IgD-negative memory B cell (primary cell): Measurements from ENCODE around the gene COL9A3. TPM values are rescaled to one million over a fixed set of nuclear protein-coding genes. Genes with fewer than 3 reads are reported as not detected.

Experiments used
- H3K27ac Mint-ChIP-seq, 3 donors: one replicate each; pipeline ENCODE4 v1.8.0; 2020 to 2022; ENCODE audit warnings: mild to moderate bottlenecking in 3 of 3, mixed read lengths in 3 of 3, moderate library complexity in 1 of 3
- H3K27me3 Mint-ChIP-seq: one replicate; pipeline ENCODE4 v1.8.0; 2021; ENCODE audit warnings: mixed read lengths
- H3K36me3 Mint-ChIP-seq: one replicate; pipeline ENCODE4 v1.8.0; 2020; ENCODE audit warnings: mild to moderate bottlenecking, mixed read lengths
- H3K4me1 Mint-ChIP-seq, 3 donors: one replicate each; pipeline ENCODE4 v1.8.0; 2020 to 2022; ENCODE audit warnings: mixed read lengths in 3 of 3, mild to moderate bottlenecking in 1 of 3
- H3K4me3 Mint-ChIP-seq, 4 donors: one replicate each; pipeline ENCODE4 v1.8.0; 2020 to 2022; ENCODE audit warnings: mild to moderate bottlenecking in 4 of 4, mixed read lengths in 4 of 4, moderate library complexity in 3 of 4
- H3K9me3 Mint-ChIP-seq, 3 donors: one replicate each; pipeline ENCODE4 v1.8.0; 2020 to 2021; ENCODE audit warnings: mixed read lengths in 3 of 3, mild to moderate bottlenecking in 1 of 3
- polyA plus RNA-seq: library from polyadenylated mRNA; unstranded; fragments of 300-500 nt; fragmentation: Illumina TruSeq; gene quantifications from one replicate; pipeline ENCODE4 v1.2.3, GENCODE V29; 2021

COL9A3 gene
- polyA plus RNA-seq, 1 donor from 2014 or later: 11.9 TPM

DNA sequence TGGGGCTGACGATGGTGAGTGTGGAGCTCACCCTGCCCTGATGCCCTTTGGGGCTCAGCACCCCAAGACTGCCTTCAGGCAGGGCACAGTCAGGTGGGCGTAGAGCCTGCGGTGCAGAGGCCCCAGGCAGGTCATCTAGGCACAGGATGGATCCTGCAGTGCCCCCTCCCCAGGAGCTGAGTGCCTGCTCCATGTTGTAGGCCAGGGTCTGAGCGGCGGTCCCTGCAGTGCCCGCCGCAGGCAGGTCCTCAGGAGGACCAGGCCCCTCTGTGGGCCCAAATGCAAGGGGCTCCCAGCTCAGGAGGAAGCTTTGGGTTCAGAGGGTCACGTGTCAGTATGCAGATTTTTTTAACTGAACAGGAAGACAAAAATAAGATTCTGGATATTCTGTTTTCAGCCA is 17.8 kb upstream of the COL9A3 start:
- peaks cover 5% of the 10 kb centered on the region for H3K36me3 Mint-ChIP-seq
- H3K4me3 Mint-ChIP-seq: peak overlapping the region in 1 of 4 donors; percentile 90
- H3K9me3 Mint-ChIP-seq: no peaks in the 10 kb centered on the region

GRCh38 chr20:62799459-62799858 is 17.4 kb upstream of the COL9A3 start:
- H3K36me3 Mint-ChIP-seq: peaks cover 5% of the 10 kb centered on the region
- peak overlapping the region in 1 of 4 donors; percentile 90 for H3K4me3 Mint-ChIP-seq
- H3K27ac Mint-ChIP-seq: peak overlapping the region in 1 of 3 donors; percentile 75
- no peaks in the 10 kb centered on the region for H3K27me3 Mint-ChIP-seq
- peaks cover 9 to 17% (median 13%) of the 10 kb centered on the region in 3 donors for H3K4me1 Mint-ChIP-seq
- no peaks in the 10 kb centered on the region for H3K9me3 Mint-ChIP-seq

More for the DNA sequence above, 17.8 kb upstream of the COL9A3 start:
- Mint-ChIP-seq H3K27ac (peak overlapping the region in 1 of 3 donors; percentile 67), H3K4me1 (peaks cover 9 to 14% (median 12%) of the 10 kb centered on the region in 3 donors), H3K27me3 (no peaks in the 10 kb centered on the region)

- H3K4me3 Mint-ChIP-seq: peak overlapping the region in 2 of 4 donors; percentile 30 to 90
- no peaks in the 10 kb centered on the region for H3K9me3 Mint-ChIP-seq
- H3K27ac Mint-ChIP-seq: peak overlapping the region in 1 of 3 donors; percentile 75
Measured at GRCh38 chr20:62799873-62800272, 17.0 kb upstream of the COL9A3 start.

GRCh38 chr20:62800314-62801259 is 16.3 kb upstream of the COL9A3 start:
- Mint-ChIP-seq H3K4me1 (peaks cover 9 to 17% (median 13%) of the 10 kb centered on the region in 3 donors), H3K27me3 (no peaks in the 10 kb centered on the region), H3K9me3 (no peaks in the 10 kb centered on the region), H3K4me3 (peak overlapping the region in 1 of 4 donors; percentile 90), H3K27ac (peak overlapping the region in 1 of 3 donors; percentile 75), H3K36me3 (peaks cover 5% of the 10 kb centered on the region)

More at GRCh38 chr20:62799873-62800272, 17.0 kb upstream of the COL9A3 start:
- no peaks in the 10 kb centered on the region for H3K27me3 Mint-ChIP-seq
- peaks cover 5% of the 10 kb centered on the region for H3K36me3 Mint-ChIP-seq
- peaks cover 9 to 17% (median 13%) of the 10 kb centered on the region in 3 donors for H3K4me1 Mint-ChIP-seq

GRCh38 chr20:62801284-62802010 is 15.4 kb upstream of the COL9A3 start:
- Mint-ChIP-seq H3K36me3 (peaks cover 5% of the 10 kb centered on the region), H3K27ac (peak overlapping the region in 1 of 3 donors; percentile 88), H3K4me1 (peaks cover 10 to 17% (median 11%) of the 10 kb centered on the region in 3 donors), H3K27me3 (no peaks in the 10 kb centered on the region), H3K4me3 (peak overlapping the region in 2 of 4 donors; percentile 48 to 97), H3K9me3 (no peaks in the 10 kb centered on the region)

DNA sequence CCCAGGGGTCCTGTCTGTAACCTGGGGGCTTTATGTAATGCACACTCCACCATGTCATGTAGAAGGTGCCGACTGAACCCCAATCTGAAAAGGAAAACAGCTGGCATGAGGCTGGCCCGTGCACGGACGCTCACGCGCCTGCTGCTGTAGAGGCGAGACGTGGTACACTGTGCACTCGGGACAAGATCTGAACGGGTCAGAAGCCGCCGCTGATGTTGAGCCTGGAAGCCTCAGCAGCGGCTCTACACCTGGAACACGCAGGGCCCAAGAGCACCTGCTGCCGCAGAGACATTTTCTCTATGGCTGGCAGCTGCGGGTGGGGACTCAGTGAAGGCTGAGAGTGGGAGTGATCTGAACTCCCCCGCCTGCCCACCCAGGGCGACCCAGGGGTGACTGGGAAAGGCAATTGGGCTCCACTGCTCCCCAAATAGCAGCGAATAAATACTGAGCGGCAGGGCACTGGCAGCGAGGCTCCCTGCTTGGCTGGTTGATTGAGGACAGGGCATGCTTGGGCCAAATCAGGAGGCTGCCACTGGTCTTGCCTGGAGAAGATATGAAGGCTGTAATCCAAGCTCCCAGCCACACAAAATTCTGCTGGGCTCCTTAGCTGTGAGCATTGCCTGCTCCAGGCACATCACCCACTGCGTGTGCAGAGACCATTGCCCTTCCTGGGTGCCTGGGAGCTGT is 14.7 kb upstream of the COL9A3 start:
- Mint-ChIP-seq H3K36me3 (peaks cover 5% of the 10 kb centered on the region), H3K4me3 (peak overlapping the region in 3 of 4 donors; percentile 41 to 97 (median 48)), H3K27me3 (no peaks in the 10 kb centered on the region), H3K27ac (peak overlapping the region in 1 of 3 donors; percentile 88), H3K9me3 (no peaks in the 10 kb centered on the region), H3K4me1 (peaks cover 11 to 20% (median 13%) of the 10 kb centered on the region in 3 donors)

- H3K4me3 Mint-ChIP-seq: peak overlapping the region; percentile 90 to 100 (median 98)
Measured at GRCh38 chr20:62804021-62804626, 12.7 kb upstream of the COL9A3 start.

GRCh38 chr20:62804627-62805154 is 12.2 kb upstream of the COL9A3 start, which contains the start of gene OGFR:
OGFR (plus strand) TSS chr20:62804835; CDS start chr20:62804860, 25 bp downstream.
- Mint-ChIP-seq H3K4me3 (peak within 1 kb of the TSS; percentile 92 to 100 (median 98)), H3K9me3 (no peaks in the 10 kb centered on the region), H3K27ac (peak within 1 kb of the TSS; percentile 97 to 98 (median 97)), H3K27me3 (no peaks in the 10 kb centered on the region), H3K4me1 (peaks cover 12 to 24% (median 18%) of the 10 kb centered on the region in 3 donors), H3K36me3 (peaks cover 4% of the 10 kb centered on the region)

More at GRCh38 chr20:62804021-62804626, 12.7 kb upstream of the COL9A3 start:
- peaks cover 4% of the 10 kb centered on the region for H3K36me3 Mint-ChIP-seq
- peaks cover 12 to 24% (median 18%) of the 10 kb centered on the region in 3 donors for H3K4me1 Mint-ChIP-seq
- peak overlapping the region; percentile 96 to 98 (median 97) for H3K27ac Mint-ChIP-seq
- H3K9me3 Mint-ChIP-seq: no peaks in the 10 kb centered on the region
- H3K27me3 Mint-ChIP-seq: no peaks in the 10 kb centered on the region

DNA sequence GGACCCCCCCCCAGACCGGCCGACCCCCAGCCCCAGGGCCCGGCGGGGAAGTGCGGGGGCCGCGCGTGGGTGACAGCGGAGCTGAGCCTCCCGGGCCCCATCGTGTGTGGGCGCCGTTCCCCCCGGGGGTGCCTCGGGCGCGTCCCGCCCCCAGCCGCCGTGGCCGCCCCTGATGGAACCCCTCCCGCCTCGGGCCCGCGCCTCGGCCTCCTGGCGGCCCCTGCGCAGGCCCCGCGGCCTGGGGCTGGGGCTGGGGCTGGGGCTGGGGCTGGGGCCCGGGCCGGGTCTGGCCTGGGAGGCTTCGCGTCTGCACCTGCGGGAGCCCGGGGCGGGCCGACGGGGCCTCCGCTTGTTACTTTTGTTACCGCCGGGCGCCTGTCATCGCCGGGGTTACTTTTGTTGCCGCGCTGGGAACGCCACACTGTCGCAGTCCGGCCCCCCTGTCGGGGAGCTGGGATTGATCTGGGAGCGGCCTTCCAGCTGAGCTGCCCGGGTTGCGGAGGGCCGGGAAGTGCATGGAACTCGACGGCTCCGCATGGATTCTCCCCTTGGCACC is 11.6 kb upstream of the COL9A3 start:
- peak overlapping the region; percentile 79 to 97 (median 86) for H3K4me3 Mint-ChIP-seq
- no peaks in the 10 kb centered on the region for H3K27me3 Mint-ChIP-seq
- peak overlapping the region; percentile 74 to 98 (median 80) for H3K27ac Mint-ChIP-seq
- no peaks in the 10 kb centered on the region for H3K9me3 Mint-ChIP-seq
- H3K36me3 Mint-ChIP-seq: peaks cover 4% of the 10 kb centered on the region
- H3K4me1 Mint-ChIP-seq: peaks cover 12 to 24% (median 18%) of the 10 kb centered on the region in 3 donors

DNA sequence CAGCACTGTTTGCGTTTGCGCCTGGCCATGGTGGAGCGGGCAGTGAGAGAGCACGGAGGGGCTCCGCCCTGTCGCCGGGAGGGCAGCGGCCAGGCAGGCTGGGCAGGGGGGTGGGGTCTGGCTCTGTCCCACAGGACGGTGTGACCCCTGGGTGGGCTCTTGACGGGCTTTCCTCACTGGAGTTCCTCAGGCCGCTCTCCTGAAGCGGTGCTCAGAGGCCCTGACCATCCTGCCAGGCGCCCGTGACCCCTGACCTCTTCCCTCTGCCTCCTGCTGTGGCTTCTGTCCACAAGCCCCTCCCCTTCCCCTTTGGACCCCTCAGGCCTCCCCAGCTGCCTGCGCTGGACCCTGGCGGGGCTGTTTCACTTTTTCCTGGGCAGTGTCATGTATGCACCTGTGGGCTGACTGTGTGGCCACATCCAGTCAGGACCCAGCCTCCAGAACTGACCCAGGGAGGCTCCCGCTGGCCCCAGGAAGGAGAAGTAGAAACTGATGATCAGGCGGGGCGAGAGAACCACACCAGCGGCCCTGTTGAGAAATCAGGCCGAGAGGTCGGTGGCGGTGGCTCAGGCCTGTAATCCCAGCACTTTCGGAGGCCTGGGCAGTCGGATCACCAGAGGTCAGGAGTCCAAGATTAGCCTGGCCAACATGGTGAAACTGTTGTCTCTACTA is 11.0 kb upstream of the COL9A3 start:
- peaks cover 12 to 24% (median 18%) of the 10 kb centered on the region in 3 donors for H3K4me1 Mint-ChIP-seq
- peak overlapping the region; percentile 71 to 80 (median 74) for H3K27ac Mint-ChIP-seq
- no peaks in the 10 kb centered on the region for H3K9me3 Mint-ChIP-seq
- H3K4me3 Mint-ChIP-seq: peak overlapping the region; percentile 76 to 90 (median 85)
- H3K27me3 Mint-ChIP-seq: no peaks in the 10 kb centered on the region
- H3K36me3 Mint-ChIP-seq: peaks cover 4% of the 10 kb centered on the region

- peaks cover 12 to 24% (median 16%) of the 10 kb centered on the region in 3 donors for H3K4me1 Mint-ChIP-seq
- no peaks in the 10 kb centered on the region for H3K27me3 Mint-ChIP-seq
- peaks cover 4% of the 10 kb centered on the region for H3K36me3 Mint-ChIP-seq
- peak overlapping the region; percentile 67 to 74 (median 71) for H3K27ac Mint-ChIP-seq
- H3K4me3 Mint-ChIP-seq: peak overlapping the region; percentile 76 to 90 (median 85)
- no peaks in the 10 kb centered on the region for H3K9me3 Mint-ChIP-seq
Measured at GRCh38 chr20:62806383-62807050, 10.3 kb upstream of the COL9A3 start.

- Mint-ChIP-seq H3K4me1 (peaks cover 12 to 24% (median 16%) of the 10 kb centered on the region in 3 donors), H3K27me3 (no peaks in the 10 kb centered on the region), H3K36me3 (peaks cover 4% of the 10 kb centered on the region), H3K4me3 (peak overlapping the region in 2 of 4 donors; percentile 72 to 89), H3K9me3 (no peaks in the 10 kb centered on the region), H3K27ac (peak overlapping the region in 2 of 3 donors; percentile 89 to 93)
Measured at GRCh38 chr20:62807444-62808210, 9.2 kb upstream of the COL9A3 start.
